ENCODE results near the gene NBR1. TPM values are rescaled to one million over a fixed set of nuclear protein-coding genes. Genes with fewer than 3 reads are reported as not detected.

NBR1 gene
- total and polyA plus RNA-seq, 2 of the 8 experiments (the other 6 are each of a cell fraction or from before 2014, with no cell fraction given) = 13.5 to 36.0 TPM

DNA sequence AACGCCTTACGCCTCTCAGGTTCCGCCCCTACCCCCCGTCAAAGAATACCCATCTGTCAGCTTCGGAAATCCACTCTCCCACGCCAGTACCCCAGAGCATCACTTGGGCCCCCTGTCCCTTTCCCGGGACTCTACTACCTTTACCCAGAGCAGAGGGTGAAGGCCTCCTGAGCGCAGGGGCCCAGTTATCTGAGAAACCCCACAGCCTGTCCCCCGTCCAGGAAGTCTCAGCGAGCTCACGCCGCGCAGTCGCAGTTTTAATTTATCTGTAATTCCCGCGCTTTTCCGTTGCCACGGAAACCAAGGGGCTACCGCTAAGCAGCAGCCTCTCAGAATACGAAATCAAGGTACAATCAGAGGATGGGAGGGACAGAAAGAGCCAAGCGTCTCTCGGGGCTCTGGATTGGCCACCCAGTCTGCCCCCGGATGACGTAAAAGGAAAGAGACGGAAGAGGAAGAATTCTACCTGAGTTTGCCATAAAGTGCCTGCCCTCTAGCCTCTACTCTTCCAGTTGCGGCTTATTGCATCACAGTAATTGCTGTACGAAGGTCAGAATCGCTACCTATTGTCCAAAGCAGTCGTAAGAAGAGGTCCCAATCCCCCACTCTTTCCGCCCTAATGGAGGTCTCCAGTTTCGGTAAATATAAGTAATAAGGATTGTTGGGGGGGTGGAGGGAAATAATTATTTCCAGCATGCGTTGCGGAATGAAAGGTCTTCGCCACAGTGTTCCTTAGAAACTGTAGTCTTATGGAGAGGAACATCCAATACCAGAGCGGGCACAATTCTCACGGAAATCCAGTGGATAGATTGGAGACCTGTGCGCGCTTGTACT lies 45.7 kb upstream of the NBR1 start, which contains the start of gene BRCA1 (continued):
- TF ChIP-seq, protein P1, sequence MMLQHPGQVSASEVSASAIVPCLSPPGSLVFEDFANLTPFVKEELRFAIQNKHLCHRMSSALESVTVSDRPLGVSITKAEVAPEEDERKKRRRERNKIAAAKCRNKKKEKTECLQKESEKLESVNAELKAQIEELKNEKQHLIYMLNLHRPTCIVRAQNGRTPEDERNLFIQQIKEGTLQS (IDR thresholded peaks at IDR 0.05; ENCODE audit: insufficient read depth, low read depth, low read length) = peak; percentile 73; the same call in 1 of the 2 replicates
- TF ChIP-seq E2F6 (IDR thresholded peaks at IDR 0.05) = peak; percentile 95
- TF ChIP-seq CREB1 (IDR thresholded peaks at IDR 0.05) = peak; percentile 96
- TF ChIP-seq TEAD4 (IDR thresholded peaks at IDR 0.05; ENCODE audit: low read depth, low read length) = no peak
- peak; percentile 98 for TF ChIP-seq CEBPB (IDR thresholded peaks at IDR 0.05; ENCODE audit: low read depth, low read length)
- peak; percentile 53 for TF ChIP-seq NRF1 (IDR thresholded peaks at IDR 0.05; ENCODE audit: low read depth, low read length)
- peak; percentile 73 for TF ChIP-seq PHF8 (conservative IDR thresholded peaks at IDR 0.05; ENCODE audit: low read depth, low read length)
- TF ChIP-seq CHD1 (IDR thresholded peaks at IDR 0.05; ENCODE audit: low read depth, low read length) = no peak
- peak; percentile 91 for TF ChIP-seq SAP30 (IDR thresholded peaks at IDR 0.05; ENCODE audit: insufficient read depth, insufficient replicate concordance, low read length)
- TF ChIP-seq TAF1 (IDR thresholded peaks at IDR 0.05; ENCODE audit: low read depth, low read length) = peak; percentile 84; the same call in 1 of the 2 replicates
- TF ChIP-seq JUND (IDR thresholded peaks at IDR 0.05; ENCODE audit: low read length) = peak; percentile 63; the same call in 1 of the 2 replicates
- TF ChIP-seq KDM4A (IDR thresholded peaks at IDR 0.05; ENCODE audit: low read depth, low read length, severe bottlenecking) = peak; percentile 63
- TF ChIP-seq SP4 (IDR thresholded peaks at IDR 0.05; ENCODE audit: low read length) = no peak
- TF ChIP-seq ASH2L (IDR thresholded peaks at IDR 0.05; ENCODE audit: low read length) = peak; percentile 24
